Fibroblast of pulmonary artery (primary cell): Measurements from ENCODE around the gene ARMC2.

Experiments used
- DNase-seq: peaks from one replicate; pipeline ENCODE4 v3.0.0-alpha.2; 2010; ENCODE audit warnings: low read depth
- H3K4me3 ChIP-seq: replicated peaks from 2 replicates; pipeline ENCODE4 v1.5.1; 2011; ENCODE audit warnings: low read depth, mild to moderate bottlenecking, control low read depth, low read length, moderate library complexity
- TF ChIP-seq, protein P1 (sequence below): IDR thresholded peaks from 2 replicates; pipeline ENCODE4 v1.5.1; 2011; ENCODE audit warnings: mild to moderate bottlenecking, control low read depth, low read length, inconsistent platforms; ENCODE audit errors: missing control alignments

Gene ARMC2

DNA sequence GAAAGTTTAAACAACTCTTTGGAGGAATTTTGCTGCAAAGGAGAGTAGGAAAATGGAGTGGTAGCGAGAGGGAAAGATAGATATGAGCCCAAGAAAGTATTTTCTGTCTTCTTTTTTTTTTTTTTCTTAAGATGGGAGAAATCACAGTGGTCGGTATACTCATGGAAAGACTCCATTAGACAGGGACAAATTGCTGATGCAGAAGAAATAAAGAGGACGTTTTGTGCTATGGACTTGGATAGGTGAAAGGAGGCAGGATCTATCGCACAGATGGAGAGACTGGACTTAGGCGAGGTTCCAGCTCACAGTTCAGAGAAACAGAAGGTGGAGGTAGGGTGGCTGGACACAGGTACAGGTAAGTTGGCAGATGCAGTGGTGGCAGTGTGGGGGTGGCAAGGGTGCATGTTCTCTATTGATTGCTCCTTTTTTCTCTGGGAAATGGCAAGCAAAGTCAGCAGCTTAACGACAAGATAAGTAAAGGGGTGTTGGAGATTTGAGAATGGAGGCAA lies 44.2 kb upstream of the ARMC2 start:
- DNase-seq, result no peak
- TF ChIP-seq, protein P1, sequence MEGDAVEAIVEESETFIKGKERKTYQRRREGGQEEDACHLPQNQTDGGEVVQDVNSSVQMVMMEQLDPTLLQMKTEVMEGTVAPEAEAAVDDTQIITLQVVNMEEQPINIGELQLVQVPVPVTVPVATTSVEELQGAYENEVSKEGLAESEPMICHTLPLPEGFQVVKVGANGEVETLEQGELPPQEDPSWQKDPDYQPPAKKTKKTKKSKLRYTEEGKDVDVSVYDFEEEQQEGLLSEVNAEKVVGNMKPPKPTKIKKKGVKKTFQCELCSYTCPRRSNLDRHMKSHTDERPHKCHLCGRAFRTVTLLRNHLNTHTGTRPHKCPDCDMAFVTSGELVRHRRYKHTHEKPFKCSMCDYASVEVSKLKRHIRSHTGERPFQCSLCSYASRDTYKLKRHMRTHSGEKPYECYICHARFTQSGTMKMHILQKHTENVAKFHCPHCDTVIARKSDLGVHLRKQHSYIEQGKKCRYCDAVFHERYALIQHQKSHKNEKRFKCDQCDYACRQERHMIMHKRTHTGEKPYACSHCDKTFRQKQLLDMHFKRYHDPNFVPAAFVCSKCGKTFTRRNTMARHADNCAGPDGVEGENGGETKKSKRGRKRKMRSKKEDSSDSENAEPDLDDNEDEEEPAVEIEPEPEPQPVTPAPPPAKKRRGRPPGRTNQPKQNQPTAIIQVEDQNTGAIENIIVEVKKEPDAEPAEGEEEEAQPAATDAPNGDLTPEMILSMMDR, result no peak
- H3K4me3 ChIP-seq, result no peak overlapping the region

DNA sequence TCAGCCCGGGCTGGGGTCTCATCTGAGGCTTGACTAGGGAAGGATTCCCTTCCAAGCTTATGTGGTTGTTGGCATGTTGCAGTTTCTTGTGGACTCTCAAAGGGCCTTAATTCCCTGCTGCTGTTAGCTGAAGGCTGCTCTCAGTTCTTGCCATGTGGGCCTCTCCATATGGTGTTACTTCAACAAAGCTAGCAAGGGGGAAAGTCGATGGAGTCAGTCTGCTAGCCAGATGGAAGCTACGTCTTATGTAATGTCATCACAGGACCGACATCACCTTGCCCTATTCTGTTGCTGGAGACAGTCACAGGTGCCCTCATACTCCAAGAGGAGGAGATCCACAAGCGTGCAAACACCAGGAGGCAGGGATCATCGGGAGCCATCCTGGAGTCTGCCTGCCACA lies 43.3 kb upstream of the ARMC2 start:
- DNase-seq, result no peak
- H3K4me3 ChIP-seq, result no peak overlapping the region
- TF ChIP-seq, protein P1, result no peak

DNA sequence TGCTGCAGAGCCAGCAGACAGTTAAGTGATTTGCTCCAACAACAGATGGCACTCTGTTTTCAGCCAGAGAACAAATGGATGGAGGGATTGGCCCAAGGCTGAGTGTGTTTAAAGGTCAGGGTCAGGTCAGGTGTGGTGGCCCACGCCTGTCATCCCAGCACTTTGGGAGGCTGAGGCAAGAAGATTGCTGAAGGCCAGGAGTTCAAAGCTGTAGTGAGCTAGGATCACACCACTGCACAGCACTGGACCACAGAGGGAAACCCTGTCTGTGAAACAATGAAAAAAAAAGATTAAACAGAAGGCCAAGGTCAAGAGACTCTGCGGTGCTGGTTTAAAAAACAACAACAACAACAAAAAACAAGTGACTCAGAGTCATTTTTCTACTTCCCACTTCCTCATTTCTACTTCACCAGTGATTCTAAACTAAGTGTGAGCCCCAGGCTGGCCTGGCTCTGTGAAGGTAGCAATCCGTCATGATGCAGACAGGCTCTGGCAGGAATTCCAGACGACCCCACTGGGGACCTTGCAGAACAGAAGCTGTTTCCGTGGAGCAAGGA lies 42.5 kb upstream of the ARMC2 start:
- DNase-seq, result no peak
- TF ChIP-seq, protein P1, result no peak
- no peak overlapping the region for H3K4me3 ChIP-seq

DNA sequence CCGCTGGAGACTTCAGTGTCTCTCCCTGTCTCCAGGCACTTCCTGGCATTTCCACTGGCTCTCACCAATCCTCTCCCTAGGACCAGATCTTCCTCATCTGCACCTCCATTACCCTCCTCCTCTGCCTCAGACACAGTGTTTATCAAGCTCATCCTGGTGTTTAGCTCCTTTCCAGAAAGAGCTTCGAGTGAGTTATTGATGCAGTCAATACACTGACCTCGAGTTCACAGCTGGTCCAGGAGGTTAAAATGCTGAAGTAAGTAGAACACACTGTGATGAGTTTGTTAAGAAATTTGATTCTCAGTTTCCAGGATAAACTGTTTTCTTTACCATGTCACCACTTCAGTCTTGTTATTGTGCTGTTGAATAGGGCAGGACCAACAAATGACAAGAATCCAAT lies 42.1 kb upstream of the ARMC2 start:
- TF ChIP-seq, protein P1, result no peak
- no peak for DNase-seq
- H3K4me3 ChIP-seq, result no peak overlapping the region

DNA sequence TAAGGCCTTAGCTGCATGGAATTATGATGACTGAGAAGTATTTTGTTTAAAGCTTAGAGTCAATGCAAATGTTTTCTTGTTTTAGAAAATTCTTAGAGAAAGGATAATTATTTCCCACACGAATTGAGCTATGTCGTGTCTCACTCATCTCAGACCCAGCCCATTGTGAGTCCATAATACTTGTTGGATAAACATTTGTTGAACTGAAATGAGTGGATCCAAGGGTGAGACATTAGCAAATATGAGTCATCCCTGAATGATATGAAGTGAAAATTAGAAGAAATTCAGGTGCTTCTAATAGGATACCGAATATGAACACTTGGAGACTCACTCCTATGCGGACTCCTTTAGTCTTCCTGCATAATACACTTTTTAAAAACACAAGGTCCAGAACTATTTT lies 41.6 kb upstream of the ARMC2 start:
- no peak for DNase-seq
- TF ChIP-seq, protein P1, result no peak

DNA sequence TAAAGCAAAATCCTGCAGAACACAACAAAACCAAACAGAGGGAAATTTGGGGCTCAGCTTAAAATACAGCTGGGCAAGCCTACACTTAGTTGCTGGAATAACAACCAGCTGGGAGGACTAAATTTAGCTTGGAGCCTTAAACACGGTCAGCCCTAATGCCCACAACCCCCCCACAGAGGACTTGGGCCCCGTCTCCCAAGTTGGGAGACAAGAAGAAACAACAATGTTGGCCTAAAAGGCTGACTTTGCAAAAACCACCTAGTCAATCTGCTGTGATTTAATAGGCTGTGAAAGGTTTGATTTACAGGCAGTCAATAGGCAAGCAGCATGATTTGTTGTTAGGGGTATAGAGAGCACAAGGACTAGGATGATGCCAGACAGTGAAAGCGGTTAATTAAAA lies 40.3 kb upstream of the ARMC2 start:
- no peak overlapping the region for H3K4me3 ChIP-seq
- DNase-seq, result no peak
- TF ChIP-seq, protein P1, result no peak

More for the DNA sequence above, 41.6 kb upstream of the ARMC2 start:
- H3K4me3 ChIP-seq, result no peak overlapping the region

DNA sequence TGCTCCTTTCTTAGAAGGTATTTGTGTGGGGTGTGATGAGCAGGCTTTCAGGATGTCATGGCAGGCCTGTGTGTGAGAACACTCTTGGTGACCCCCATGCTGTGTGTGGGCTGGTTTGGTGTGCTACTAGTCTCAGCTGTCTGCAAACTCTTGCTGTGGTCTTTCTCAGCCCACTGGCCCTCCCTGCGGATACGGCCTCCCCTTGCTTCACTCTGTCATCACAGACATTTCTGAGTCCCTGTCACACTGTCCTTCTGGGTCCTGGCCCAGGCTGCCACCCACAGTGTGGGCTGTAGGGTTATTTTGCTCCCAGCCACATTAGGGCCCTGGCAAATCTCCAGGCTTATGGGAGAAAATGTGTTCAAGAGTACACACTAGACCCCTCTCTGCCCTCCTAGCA lies 39.0 kb upstream of the ARMC2 start:
- no peak overlapping the region for H3K4me3 ChIP-seq
- TF ChIP-seq, protein P1, result no peak

More for the DNA sequence above, 39.0 kb upstream of the ARMC2 start:
- DNase-seq, result no peak
